GM12891 (cell line): ENCODE measurements around the gene ISG15.

Experiments
- DNase-seq: peaks from one replicate; pipeline ENCODE4 v3.0.0; 2011; ENCODE audit warnings: low spot score; ENCODE audit not compliant: insufficient read length
- FAIRE-seq: peaks from 2 replicates; lab custom pipeline; 2011; peaks lifted over from hg19 to GRCh38; lab: Jason Lieb, UNC
- PAX5 ChIP-seq: IDR thresholded peaks from 2 replicates; pipeline ENCODE4 v1.6.1; 2011; ENCODE audit warnings: low read length, moderate library complexity, mild to moderate bottlenecking; ENCODE audit not compliant: insufficient read depth, severe bottlenecking
- POLR2A ChIP-seq: IDR thresholded peaks from 2 replicates; pipeline ENCODE4 v1.6.1; 2011; ENCODE audit warnings: low read depth, low read length, control low read depth
- POLR2AphosphoS5 ChIP-seq: IDR thresholded peaks from 2 replicates; pipeline ENCODE4 v1.6.1; 2011; ENCODE audit warnings: low read depth, low read length, control low read depth
- POU2F2 ChIP-seq: IDR thresholded peaks from 2 replicates; pipeline ENCODE4 v1.6.1; 2011; ENCODE audit warnings: low read depth, mild to moderate bottlenecking, control low read depth, low read length, moderate library complexity
- SPI1 ChIP-seq: IDR thresholded peaks from 2 replicates; pipeline ENCODE4 v1.6.1; 2011; ENCODE audit warnings: low read depth, low read length, control low read depth
- TAF1 ChIP-seq: IDR thresholded peaks from 2 replicates; pipeline ENCODE4 v1.6.1; 2011; ENCODE audit warnings: low read depth, low read length, control low read depth

Gene ISG15

GRCh38 chr1:1062348-1063163 lies 49.3 kb downstream of the ISG15 start:
- TF ChIP-seq PAX5 = no peak
- TF ChIP-seq POLR2A = no peak
- TF ChIP-seq POLR2AphosphoS5 = no peak
- no peak for TF ChIP-seq POU2F2
- TF ChIP-seq SPI1 = no peak
- TF ChIP-seq TAF1 = no peak
- DNase-seq (no peak), FAIRE-seq (no peak)

DNA sequence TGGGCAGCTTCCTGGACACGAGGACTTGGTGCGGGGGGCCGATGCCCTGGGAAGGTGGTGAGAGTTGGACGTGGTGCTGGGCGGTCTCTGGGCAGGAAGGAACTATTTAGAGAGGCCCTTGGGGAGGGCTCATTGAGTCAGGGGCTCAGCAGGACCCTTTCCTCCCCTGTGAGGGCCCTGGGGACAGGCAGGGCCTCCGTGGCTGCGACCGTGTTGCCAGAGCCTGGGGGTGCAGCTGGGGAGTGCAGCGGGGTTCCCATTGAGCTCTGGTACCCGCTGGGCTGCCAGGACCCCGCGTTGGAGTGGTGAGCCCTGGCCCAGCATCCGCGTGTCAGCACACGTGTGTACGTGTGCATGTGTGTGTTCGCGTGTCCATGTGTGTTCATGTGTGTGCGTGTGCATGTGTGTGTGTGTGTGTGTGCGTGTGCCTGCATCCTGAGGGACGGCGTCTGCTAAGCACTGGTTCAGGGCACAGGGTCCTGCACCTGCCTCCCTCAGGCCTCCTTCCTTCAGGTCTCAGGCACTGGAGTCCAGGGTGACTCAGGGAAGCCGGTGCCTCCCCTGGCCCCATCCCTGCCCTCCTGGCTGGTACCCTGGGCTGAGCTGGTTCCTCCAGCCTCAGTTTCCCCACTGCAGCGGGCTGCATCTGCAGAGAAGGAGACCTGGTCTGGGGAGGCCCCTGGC lies 50.1 kb downstream of the ISG15 start:
- TF ChIP-seq PAX5 = no peak
- no peak for TF ChIP-seq POLR2A
- no peak for TF ChIP-seq POU2F2
- no peak; the same call in 1 of the 2 replicates for TF ChIP-seq POLR2AphosphoS5
- TF ChIP-seq SPI1 = no peak
- TF ChIP-seq TAF1 = no peak
- DNase-seq (no peak), FAIRE-seq (no peak)
